NCI-H146 treated with DMSO at 0.1 percent for 48 hours (cell line): ENCODE measurements around the gene ERBB4.

ENCODE experiments used
- DNase-seq: peaks from one replicate; lab custom pipeline; 2025; ENCODE audit not compliant: unreplicated experiment; lab: John Stamatoyannopoulos, UW

Gene ERBB4

GRCh38 chr2:211946960-211947359, 591.6 kb downstream of the ERBB4 start:
- no peak for DNase-seq

- no peak for DNase-seq
Measured at GRCh38 chr2:211944572-211944971, 594.0 kb downstream of the ERBB4 start.

GRCh38 chr2:211942153-211942552, 596.4 kb downstream of the ERBB4 start:
- DNase-seq = no peak

GRCh38 chr2:211941216-211941747, 597.3 kb downstream of the ERBB4 start:
- DNase-seq = no peak

GRCh38 chr2:211939177-211939576, 599.4 kb downstream of the ERBB4 start:
- DNase-seq = no peak

GRCh38 chr2:211934811-211935210, 603.8 kb downstream of the ERBB4 start:
- DNase-seq = no peak

GRCh38 chr2:211931314-211931713, 607.3 kb downstream of the ERBB4 start:
- no peak for DNase-seq

- peak; percentile 19 for DNase-seq
Measured at GRCh38 chr2:211930331-211930730, 608.3 kb downstream of the ERBB4 start.

- peak; percentile 58 for DNase-seq
Measured at GRCh38 chr2:211928201-211928600, 610.4 kb downstream of the ERBB4 start.

GRCh38 chr2:211923019-211923418, 615.6 kb downstream of the ERBB4 start:
- no peak for DNase-seq

GRCh38 chr2:211903961-211904360, 634.6 kb downstream of the ERBB4 start:
- DNase-seq = peak; percentile 46

GRCh38 chr2:211901226-211901846, 637.3 kb downstream of the ERBB4 start:
- peak; percentile 31 for DNase-seq

- DNase-seq = no peak
Measured at GRCh38 chr2:211900518-211900917, 638.1 kb downstream of the ERBB4 start.

GRCh38 chr2:211900000-211900399, 638.6 kb downstream of the ERBB4 start:
- DNase-seq = peak; percentile 49

GRCh38 chr2:211898702-211899101, 639.9 kb downstream of the ERBB4 start:
- DNase-seq = no peak

- no peak for DNase-seq
Measured at GRCh38 chr2:211881449-211881848, 657.2 kb downstream of the ERBB4 start.

- DNase-seq = no peak
Measured at GRCh38 chr2:211879323-211879722, 659.3 kb downstream of the ERBB4 start.

- no peak for DNase-seq
Measured at GRCh38 chr2:211877061-211877460, 661.5 kb downstream of the ERBB4 start.

GRCh38 chr2:211875488-211875887, 663.1 kb downstream of the ERBB4 start:
- DNase-seq = no peak

GRCh38 chr2:211868996-211869533, 669.5 kb downstream of the ERBB4 start:
- DNase-seq = no peak

- peak; percentile 2 for DNase-seq
Measured at GRCh38 chr2:211867845-211868451, 670.7 kb downstream of the ERBB4 start.

- no peak for DNase-seq
Measured at GRCh38 chr2:211864328-211864727, 674.3 kb downstream of the ERBB4 start.
